ENCODE measurements around the gene HM13. TPM values are rescaled to one million over a fixed set of nuclear protein-coding genes. Genes with fewer than 3 reads are reported as not detected.

HM13 gene
- total and polyA plus RNA-seq, 9 of the 15 experiments (the other 6 are each of a cell fraction or from before 2014, with no cell fraction given): 7.7 to 136 (median 74.5) TPM

DNA sequence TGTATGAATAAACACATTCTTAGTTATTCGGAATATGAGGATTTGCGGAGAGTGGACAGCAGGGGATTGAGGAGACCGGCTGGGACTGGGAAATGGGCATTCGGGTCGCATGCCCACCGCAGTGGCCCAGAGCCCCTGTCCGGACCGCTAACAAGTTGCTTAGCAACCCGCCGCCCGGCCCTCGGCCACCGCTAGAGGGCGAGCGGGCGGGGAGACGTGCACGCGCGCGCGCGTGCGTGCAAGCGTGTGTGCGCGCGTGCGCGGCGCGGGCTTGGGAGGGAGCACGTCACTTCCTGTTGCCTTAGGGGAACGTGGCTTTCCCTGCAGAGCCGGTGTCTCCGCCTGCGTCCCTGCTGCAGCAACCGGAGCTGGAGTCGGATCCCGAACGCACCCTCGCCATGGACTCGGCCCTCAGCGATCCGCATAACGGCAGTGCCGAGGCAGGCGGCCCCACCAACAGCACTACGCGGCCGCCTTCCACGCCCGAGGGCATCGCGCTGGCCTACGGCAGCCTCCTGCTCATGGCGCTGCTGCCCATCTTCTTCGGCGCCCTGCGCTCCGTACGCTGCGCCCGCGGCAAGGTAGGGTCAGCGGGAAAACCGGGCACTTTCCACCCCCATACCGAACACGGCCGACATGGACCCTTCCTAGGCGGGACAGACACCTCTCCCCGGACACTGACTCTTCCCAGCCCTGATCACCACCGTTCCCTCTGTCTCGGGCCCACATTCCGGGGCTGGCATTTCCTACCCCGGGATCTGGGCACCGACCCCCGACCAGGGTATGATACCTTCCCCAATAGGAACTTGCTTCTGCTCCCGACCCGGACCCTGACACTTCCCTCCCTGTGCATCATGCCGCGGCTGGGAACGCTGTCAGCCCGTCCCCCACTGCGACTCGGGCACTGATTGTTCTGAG lies at the start of gene HM13 (continued):
- TF ChIP-seq, protein P1, sequence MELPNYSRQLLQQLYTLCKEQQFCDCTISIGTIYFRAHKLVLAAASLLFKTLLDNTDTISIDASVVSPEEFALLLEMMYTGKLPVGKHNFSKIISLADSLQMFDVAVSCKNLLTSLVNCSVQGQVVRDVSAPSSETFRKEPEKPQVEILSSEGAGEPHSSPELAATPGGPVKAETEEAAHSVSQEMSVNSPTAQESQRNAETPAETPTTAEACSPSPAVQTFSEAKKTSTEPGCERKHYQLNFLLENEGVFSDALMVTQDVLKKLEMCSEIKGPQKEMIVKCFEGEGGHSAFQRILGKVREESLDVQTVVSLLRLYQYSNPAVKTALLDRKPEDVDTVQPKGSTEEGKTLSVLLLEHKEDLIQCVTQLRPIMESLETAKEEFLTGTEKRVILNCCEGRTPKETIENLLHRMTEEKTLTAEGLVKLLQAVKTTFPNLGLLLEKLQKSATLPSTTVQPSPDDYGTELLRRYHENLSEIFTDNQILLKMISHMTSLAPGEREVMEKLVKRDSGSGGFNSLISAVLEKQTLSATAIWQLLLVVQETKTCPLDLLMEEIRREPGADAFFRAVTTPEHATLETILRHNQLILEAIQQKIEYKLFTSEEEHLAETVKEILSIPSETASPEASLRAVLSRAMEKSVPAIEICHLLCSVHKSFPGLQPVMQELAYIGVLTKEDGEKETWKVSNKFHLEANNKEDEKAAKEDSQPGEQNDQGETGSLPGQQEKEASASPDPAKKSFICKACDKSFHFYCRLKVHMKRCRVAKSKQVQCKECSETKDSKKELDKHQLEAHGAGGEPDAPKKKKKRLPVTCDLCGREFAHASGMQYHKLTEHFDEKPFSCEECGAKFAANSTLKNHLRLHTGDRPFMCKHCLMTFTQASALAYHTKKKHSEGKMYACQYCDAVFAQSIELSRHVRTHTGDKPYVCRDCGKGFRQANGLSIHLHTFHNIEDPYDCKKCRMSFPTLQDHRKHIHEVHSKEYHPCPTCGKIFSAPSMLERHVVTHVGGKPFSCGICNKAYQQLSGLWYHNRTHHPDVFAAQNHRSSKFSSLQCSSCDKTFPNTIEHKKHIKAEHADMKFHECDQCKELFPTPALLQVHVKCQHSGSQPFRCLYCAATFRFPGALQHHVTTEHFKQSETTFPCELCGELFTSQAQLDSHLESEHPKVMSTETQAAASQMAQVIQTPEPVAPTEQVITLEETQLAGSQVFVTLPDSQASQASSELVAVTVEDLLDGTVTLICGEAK (IDR thresholded peaks at IDR 0.05): peak; percentile 83
- TF ChIP-seq, protein P1 (CRISPR knock-in tag; IDR thresholded peaks at IDR 0.05): no peak
- TF ChIP-seq CREM (IDR thresholded peaks at IDR 0.05; ENCODE audit: low read depth) (peak; percentile 98), ARID2 (IDR thresholded peaks at IDR 0.05) (no peak), ZNF586 (CRISPR knock-in tag; conservative IDR thresholded peaks at IDR 0.05) (no peak), PPARD (CRISPR knock-in tag; IDR thresholded peaks at IDR 0.05) (no peak), E2F3 (CRISPR knock-in tag; IDR thresholded peaks at IDR 0.05) (no peak), ZNF143 (CRISPR knock-in tag; IDR thresholded peaks at IDR 0.05) (peak; percentile 45; the same call in 1 of the 2 replicates), RUNX1 (IDR thresholded peaks at IDR 0.05; ENCODE audit: low read depth) (no peak; the same call in 1 of the 2 replicates), POLR3G (IDR thresholded peaks at IDR 0.05; ENCODE audit: extremely low read depth, insufficient read length, insufficient replicate concordance) (no peak), RBM17 (IDR thresholded peaks at IDR 0.05; ENCODE audit: borderline replicate concordance, low read depth, low read length) (no peak), ZNF174 (CRISPR knock-in tag; IDR thresholded peaks at IDR 0.05) (no peak), GATA2 (CRISPR knock-in tag; IDR thresholded peaks at IDR 0.05) (no peak)
- TF ChIP-seq, protein P2, sequence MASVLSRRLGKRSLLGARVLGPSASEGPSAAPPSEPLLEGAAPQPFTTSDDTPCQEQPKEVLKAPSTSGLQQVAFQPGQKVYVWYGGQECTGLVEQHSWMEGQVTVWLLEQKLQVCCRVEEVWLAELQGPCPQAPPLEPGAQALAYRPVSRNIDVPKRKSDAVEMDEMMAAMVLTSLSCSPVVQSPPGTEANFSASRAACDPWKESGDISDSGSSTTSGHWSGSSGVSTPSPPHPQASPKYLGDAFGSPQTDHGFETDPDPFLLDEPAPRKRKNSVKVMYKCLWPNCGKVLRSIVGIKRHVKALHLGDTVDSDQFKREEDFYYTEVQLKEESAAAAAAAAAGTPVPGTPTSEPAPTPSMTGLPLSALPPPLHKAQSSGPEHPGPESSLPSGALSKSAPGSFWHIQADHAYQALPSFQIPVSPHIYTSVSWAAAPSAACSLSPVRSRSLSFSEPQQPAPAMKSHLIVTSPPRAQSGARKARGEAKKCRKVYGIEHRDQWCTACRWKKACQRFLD (CRISPR knock-in tag; IDR thresholded peaks at IDR 0.05): peak; percentile 97
- TF ChIP-seq, protein P3, sequence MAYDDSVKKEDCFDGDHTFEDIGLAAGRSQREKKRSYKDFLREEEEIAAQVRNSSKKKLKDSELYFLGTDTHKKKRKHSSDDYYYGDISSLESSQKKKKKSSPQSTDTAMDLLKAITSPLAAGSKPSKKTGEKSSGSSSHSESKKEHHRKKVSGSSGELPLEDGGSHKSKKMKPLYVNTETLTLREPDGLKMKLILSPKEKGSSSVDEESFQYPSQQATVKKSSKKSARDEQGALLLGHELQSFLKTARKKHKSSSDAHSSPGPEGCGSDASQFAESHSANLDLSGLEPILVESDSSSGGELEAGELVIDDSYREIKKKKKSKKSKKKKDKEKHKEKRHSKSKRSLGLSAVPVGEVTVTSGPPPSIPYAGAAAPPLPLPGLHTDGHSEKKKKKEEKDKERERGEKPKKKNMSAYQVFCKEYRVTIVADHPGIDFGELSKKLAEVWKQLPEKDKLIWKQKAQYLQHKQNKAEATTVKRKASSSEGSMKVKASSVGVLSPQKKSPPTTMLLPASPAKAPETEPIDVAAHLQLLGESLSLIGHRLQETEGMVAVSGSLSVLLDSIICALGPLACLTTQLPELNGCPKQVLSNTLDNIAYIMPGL (CRISPR knock-in tag; IDR thresholded peaks at IDR 0.05): peak; percentile 84
